Retinal pigment epithelial cell (primary cell): ENCODE results near the gene RBPJL.

ENCODE experiments used
- DNase-seq: peaks from one replicate; pipeline ENCODE4 v3.0.0-alpha.2; 2010; ENCODE audit warnings: low read depth
- H3K4me3 ChIP-seq: 2 replicates; pipeline ENCODE4 v1.5.1; 2011; ENCODE audit warnings: mild to moderate bottlenecking, low read length, control low read depth, moderate library complexity
- TF ChIP-seq, protein P1 (sequence below): conservative IDR thresholded peaks from 2 replicates; pipeline ENCODE4 v1.5.1; 2011; ENCODE audit warnings: low read depth, low read length, control low read depth, inconsistent platforms

Gene RBPJL

DNA sequence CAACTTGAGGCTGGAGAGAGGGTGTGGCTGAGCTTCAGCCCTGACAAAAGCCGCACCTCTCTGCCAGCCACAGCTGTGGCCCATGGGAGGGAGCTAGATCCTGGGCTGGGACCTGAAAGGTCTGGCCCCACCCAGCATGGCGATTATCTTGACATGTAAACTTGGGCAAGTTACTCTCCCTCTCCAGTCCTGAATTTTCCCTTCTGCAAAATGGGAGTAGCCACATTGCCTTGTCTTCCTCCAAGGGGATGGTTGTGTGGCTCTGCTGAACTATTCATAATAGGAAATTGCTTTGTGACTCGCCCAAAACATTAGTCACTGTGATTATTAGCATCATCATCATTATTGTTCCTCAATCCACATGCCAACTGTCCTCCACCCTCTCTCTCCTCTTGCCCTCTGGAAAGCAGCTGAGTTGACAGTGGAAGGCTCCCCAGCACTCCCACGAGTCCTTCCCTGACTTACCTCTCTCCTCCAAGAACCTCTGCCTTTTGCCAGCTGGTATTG lies 23.0 kb upstream of the RBPJL start:
- no peak for DNase-seq
- H3K4me3 ChIP-seq: no peak overlapping the region
- TF ChIP-seq, protein P1, sequence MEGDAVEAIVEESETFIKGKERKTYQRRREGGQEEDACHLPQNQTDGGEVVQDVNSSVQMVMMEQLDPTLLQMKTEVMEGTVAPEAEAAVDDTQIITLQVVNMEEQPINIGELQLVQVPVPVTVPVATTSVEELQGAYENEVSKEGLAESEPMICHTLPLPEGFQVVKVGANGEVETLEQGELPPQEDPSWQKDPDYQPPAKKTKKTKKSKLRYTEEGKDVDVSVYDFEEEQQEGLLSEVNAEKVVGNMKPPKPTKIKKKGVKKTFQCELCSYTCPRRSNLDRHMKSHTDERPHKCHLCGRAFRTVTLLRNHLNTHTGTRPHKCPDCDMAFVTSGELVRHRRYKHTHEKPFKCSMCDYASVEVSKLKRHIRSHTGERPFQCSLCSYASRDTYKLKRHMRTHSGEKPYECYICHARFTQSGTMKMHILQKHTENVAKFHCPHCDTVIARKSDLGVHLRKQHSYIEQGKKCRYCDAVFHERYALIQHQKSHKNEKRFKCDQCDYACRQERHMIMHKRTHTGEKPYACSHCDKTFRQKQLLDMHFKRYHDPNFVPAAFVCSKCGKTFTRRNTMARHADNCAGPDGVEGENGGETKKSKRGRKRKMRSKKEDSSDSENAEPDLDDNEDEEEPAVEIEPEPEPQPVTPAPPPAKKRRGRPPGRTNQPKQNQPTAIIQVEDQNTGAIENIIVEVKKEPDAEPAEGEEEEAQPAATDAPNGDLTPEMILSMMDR: no peak

DNA sequence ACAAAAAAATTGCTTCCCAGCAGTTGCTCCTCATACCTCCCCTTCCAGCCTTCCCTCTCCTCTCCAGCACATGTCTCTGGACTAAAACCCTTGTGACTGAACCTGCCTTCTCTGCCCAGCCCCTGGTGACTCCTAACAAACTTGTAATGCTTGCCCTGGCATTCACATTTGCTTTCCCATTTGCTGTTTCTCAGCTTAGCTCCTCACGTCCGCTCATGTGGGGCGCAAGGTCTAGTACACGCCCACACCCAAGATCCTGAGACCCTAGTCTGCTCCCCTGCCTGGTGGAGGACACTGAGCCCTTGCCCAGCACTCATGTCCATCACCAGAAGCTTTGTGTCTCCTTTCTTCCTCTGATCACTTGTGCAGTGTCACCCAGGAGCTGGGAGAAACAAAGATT lies 18.3 kb upstream of the RBPJL start:
- H3K4me3 ChIP-seq: no peak overlapping the region
- TF ChIP-seq, protein P1: no peak
- no peak for DNase-seq

DNA sequence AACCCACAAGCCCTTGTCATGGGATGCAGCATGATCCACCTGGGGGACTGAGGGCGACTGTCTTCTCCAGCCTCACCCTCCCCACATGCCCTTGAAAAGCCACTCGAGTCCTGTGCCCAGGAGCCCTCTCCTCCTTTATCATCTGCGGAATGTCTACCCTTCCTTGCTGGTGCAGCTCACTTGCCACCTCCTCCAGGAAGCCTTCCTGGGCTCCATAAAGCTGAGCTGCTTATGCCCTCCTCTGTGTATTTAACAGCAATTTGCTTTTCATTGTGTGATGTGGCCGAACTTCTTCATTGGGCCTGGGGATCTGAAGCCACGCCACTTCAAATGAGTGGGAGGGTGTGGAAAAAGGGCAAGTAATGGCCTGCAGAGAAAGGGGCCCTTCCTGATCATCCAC lies 17.8 kb upstream of the RBPJL start:
- TF ChIP-seq, protein P1: no peak
- H3K4me3 ChIP-seq: no peak overlapping the region
- DNase-seq: no peak

DNA sequence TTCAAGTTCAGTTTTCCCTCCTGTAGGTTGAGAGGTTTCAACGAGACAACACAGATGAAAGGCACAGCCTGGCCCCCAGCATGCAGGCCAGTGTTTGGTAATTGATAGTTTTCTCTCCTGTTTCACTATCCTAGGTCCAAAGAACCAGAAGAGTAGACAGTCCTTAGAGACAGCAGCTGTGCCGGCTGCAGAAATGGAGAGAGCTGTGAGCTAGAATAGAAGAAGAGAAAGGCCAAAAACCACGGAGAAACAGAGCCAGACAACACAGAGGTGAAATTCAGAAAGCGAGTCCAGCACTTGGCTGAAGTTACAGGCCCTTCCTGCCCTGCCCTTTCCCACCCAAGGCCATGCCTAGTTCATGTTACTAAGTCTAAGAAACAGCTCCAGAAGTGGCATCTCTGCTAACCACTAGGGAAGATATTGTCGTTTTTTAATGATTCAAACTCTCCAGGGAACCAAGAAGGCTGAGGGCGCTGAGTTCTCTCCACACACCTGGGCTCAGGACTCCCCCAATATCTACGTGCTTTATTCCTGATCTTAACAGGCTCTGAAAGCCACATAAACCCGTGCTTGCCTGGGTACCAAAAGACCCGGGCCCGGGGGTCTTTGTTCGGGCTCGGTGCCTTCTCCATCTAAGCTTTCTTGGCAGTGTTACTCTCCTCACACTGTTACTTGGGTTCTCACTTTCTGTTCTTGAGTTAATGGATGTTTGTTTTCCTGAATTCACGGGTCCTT lies 16.5 kb upstream of the RBPJL start:
- no peak overlapping the region for H3K4me3 ChIP-seq
- no peak for DNase-seq
- TF ChIP-seq, protein P1: no peak

DNA sequence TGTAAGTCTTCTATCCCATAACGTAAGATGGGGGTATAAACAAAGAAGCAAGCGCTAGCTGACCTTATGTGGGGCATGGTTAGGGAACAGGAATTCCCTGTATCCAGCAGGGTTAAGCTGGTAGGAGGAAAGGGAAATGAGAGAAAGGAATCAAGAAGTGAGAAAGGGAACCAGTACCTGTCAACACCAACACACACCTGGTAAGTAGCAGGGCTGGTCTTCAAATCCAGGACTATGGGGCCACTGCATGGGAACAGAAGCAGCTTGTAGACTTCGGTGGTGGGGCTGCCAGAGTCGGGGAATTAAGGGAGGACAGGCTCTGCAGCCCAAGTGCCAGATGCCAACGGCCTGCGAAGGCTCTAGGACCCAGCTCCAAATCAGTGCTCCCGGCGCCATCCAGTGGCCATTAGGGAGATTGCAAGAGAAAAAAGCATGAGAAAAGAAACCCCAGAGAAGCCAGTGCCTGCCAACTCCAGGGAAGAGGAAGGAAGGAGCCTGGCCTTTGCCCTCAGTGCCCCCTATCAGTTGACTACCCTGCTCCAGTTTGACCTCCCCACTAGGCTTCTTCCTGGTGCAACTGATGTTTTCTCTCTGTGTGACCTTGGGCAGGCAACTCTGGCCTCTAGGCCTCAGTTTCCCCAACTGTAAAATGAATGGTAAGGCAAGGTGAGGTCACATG lies 15.8 kb upstream of the RBPJL start:
- DNase-seq: peak; percentile 16
- no peak overlapping the region for H3K4me3 ChIP-seq
- TF ChIP-seq, protein P1: peak; percentile 88

DNA sequence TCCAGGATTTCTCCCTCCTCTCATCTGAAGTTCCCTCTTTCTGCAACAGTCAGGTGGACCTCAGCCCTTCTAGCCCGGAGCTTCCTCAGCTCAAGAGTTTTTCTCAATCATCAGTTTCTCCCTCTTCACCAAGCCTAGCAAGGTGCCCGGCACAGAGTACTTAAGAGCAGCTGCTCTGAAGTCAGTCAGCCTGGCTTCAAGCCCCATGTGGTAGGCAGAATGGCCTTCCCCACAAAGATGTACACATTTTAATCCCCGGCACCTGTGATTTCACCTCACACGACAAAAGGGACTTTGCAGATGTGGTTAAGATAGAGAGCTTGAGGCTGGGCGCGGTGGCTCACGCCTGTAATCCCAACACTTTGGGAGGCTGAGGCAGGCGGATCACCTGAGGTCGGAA lies 15.1 kb upstream of the RBPJL start:
- no peak for DNase-seq
- TF ChIP-seq, protein P1: no peak

DNA sequence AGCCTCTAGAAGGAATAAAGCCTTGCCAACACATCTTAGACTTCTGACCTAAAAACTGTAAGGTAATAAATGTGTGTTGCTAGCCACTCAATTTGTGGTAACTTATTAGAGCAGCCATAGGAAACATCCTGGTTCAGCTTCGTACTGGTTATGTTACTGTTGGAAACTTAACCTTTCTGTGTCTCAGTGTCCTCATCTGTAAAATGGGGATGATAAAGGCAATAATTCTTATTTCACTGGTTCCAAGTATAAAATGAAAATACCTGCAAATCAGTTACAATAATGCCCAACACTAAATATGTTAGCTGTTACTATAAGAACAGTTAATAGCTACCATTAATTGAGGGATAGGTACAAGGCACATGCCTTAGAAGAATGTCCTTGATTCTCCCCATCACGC lies 14.3 kb upstream of the RBPJL start:
- DNase-seq: no peak
- no peak overlapping the region for H3K4me3 ChIP-seq
- TF ChIP-seq, protein P1: no peak

More for the DNA sequence above, 15.1 kb upstream of the RBPJL start:
- H3K4me3 ChIP-seq: no peak overlapping the region
